ENCODE measurements around the gene BAK1.

GRCh38 chr6:33591424-33592032, 11.5 kb upstream of the BAK1 start:
- TF ChIP-seq POLR2AphosphoS5 (IDR thresholded peaks at IDR 0.05) (no peak), CTCF (IDR thresholded peaks at IDR 0.05) (no peak)
